IMR-90 (cell line): ENCODE data around the gene KLHDC10. TPM values are rescaled to one million over a fixed set of nuclear protein-coding genes. Genes with fewer than 3 reads are reported as not detected.

Experiments used
- ATAC-seq: fragments of 200-7000 bp; cut with Tn5 transposase; 2 replicates; pipeline ENCODE4 v1.9.1; 2020; ENCODE audit warnings: low read depth, mild to moderate bottlenecking, moderate library complexity
- BruUV-seq: library from RNA; stranded (reverse); fragments of 400-500 nt; replicated peaks from 2 replicates; lab custom pipeline; 2021; lab: Mats Ljungman, UMichigan
- CTCF ChIA-PET: fragments of 300-600 bp; formaldehyde crosslinking; extraction: SDS; loops from one replicate; lab custom pipeline; 2021; ENCODE audit warnings: antibody characterized with exemption; lab: Yijun Ruan, JAX
- POLR2A ChIA-PET: fragments of 300-600 bp; sonication (Branson Sonifier 250); formaldehyde crosslinking; loops from one replicate; lab custom pipeline; 2022; ENCODE audit warnings: antibody characterized with exemption; ENCODE audit not compliant: unreplicated experiment; lab: Charles Lee
- DNase-seq: peaks from one replicate; pipeline ENCODE4 v3.0.0; 2013
- H2AFZ ChIP-seq: replicated peaks from 2 replicates; pipeline ENCODE3; 2013; ENCODE audit warnings: low read length, mild to moderate bottlenecking; ENCODE audit not compliant: poor library complexity
- H2AK5ac ChIP-seq: 2 replicates; pipeline ENCODE4 v1.6.1; 2013; ENCODE audit warnings: low read depth, low read length, inconsistent platforms
- H2AK9ac ChIP-seq: replicated peaks from 2 replicates; pipeline ENCODE3; 2013; ENCODE audit warnings: mild to moderate bottlenecking, low read depth, low read length, moderate library complexity; ENCODE audit not compliant: poor library complexity
- H2BK120ac ChIP-seq: 2 replicates; pipeline ENCODE4 v1.6.1; 2013; ENCODE audit warnings: low read depth, low read length, inconsistent platforms
- H2BK15ac ChIP-seq: 3 replicates; pipeline ENCODE4 v1.6.1; 2013; ENCODE audit warnings: low read depth, low read length, inconsistent platforms
- H2BK20ac ChIP-seq: 2 replicates; pipeline ENCODE4 v1.6.1; 2013; ENCODE audit warnings: low read depth, mild to moderate bottlenecking, inconsistent platforms, low read length, moderate library complexity
- H2BK5ac ChIP-seq: 2 replicates; pipeline ENCODE4 v1.6.1; 2013; ENCODE audit warnings: mild to moderate bottlenecking, low read depth, low read length, inconsistent platforms; ENCODE audit not compliant: poor library complexity, severe bottlenecking
- H3K14ac ChIP-seq: replicated peaks from 2 replicates; pipeline ENCODE4 v1.6.1; 2013; ENCODE audit warnings: low read depth, low read length, inconsistent platforms
- H3K18ac ChIP-seq: 2 replicates; pipeline ENCODE4 v1.6.1; 2013; ENCODE audit warnings: low read depth, low read length, control low read depth
- H3K23ac ChIP-seq: 2 replicates; pipeline ENCODE4 v1.6.1; 2013; ENCODE audit warnings: low read depth, low read length, inconsistent platforms
- H3K27ac ChIP-seq: 2 replicates; pipeline ENCODE4 v1.5.1; 2013; ENCODE audit warnings: mild to moderate bottlenecking, control low read depth, low read length; ENCODE audit not compliant: insufficient read depth
- H3K27me3 ChIP-seq: 2 replicates; pipeline ENCODE4 v1.6.1; 2013; ENCODE audit warnings: low read length; ENCODE audit not compliant: control insufficient read depth, insufficient read depth
- H3K36me3 ChIP-seq: 2 replicates; pipeline ENCODE4 v1.6.1; 2013; ENCODE audit warnings: low read length, mixed read lengths; ENCODE audit not compliant: control insufficient read depth, insufficient read depth
- H3K4ac ChIP-seq: 2 replicates; pipeline ENCODE4 v1.6.1; 2013; ENCODE audit warnings: low read depth, low read length, inconsistent platforms
- H3K4me1 ChIP-seq: 2 replicates; pipeline ENCODE4 v1.6.1; 2013; ENCODE audit warnings: low read length, mixed read lengths; ENCODE audit not compliant: control insufficient read depth, insufficient read depth
- H3K4me2 ChIP-seq: 2 replicates; pipeline ENCODE4 v1.6.1; 2013; ENCODE audit warnings: low read depth, mild to moderate bottlenecking, control low read depth, low read length, moderate library complexity
- H3K4me3 ChIP-seq: 2 replicates; pipeline ENCODE4 v1.5.1; 2013; ENCODE audit warnings: low read depth, mild to moderate bottlenecking, control low read depth, low read length, moderate library complexity; ENCODE audit not compliant: insufficient read depth
- H3K56ac ChIP-seq: 2 replicates; pipeline ENCODE4 v1.6.1; 2013; ENCODE audit warnings: low read length, inconsistent platforms; ENCODE audit not compliant: insufficient read depth; ENCODE audit errors: extremely low read depth
- H3K79me1 ChIP-seq, 2 experiments: 2 replicates each; pipeline ENCODE4 v1.6.1; 2013; ENCODE audit warnings: low read length in 2 of 2, inconsistent platforms in 1 of 2, low read depth in 1 of 2
- H3K9ac ChIP-seq: 2 replicates; pipeline ENCODE4 v1.6.1; 2013; ENCODE audit warnings: low read depth, low read length, control low read depth
- H3K9me1 ChIP-seq: 2 replicates; pipeline ENCODE4 v1.6.1; 2013; ENCODE audit warnings: low read length, inconsistent platforms; ENCODE audit not compliant: insufficient read depth
- H3K9me3 ChIP-seq: 2 replicates; pipeline ENCODE4 v1.6.1; 2013; ENCODE audit warnings: low read length; ENCODE audit not compliant: control insufficient read depth, insufficient read depth
- H4K20me1 ChIP-seq: 2 replicates; pipeline ENCODE4 v1.6.1; 2013; ENCODE audit warnings: low read length, inconsistent platforms; ENCODE audit not compliant: insufficient read depth
- H4K5ac ChIP-seq: 2 replicates; pipeline ENCODE4 v1.6.1; 2013; ENCODE audit warnings: mild to moderate bottlenecking, low read depth, low read length, control low read depth
- H4K8ac ChIP-seq, 2 experiments: 2 replicates each; pipeline ENCODE4 v1.6.1; 2013; ENCODE audit warnings: low read depth in 2 of 2, low read length in 2 of 2, control low read depth in 1 of 2, inconsistent platforms in 1 of 2
- H4K91ac ChIP-seq: 2 replicates; pipeline ENCODE4 v1.6.1; 2013; ENCODE audit warnings: low read depth, low read length, inconsistent platforms; ENCODE audit not compliant: insufficient read depth
- BHLHE40 ChIP-seq: fragments of 150-350 bp; IDR thresholded peaks from 2 replicates; pipeline ENCODE4 v1.6.1; 2016; ENCODE audit warnings: mild to moderate bottlenecking, low read depth, low read length
- CHD1 ChIP-seq: IDR thresholded peaks from 2 replicates; pipeline ENCODE4 v1.6.1; 2012; ENCODE audit warnings: low read depth, low read length, improper control_type of control experiment
- CTCF ChIP-seq: conservative IDR thresholded peaks from 2 replicates; pipeline ENCODE4 v1.5.1; 2012; ENCODE audit warnings: mild to moderate bottlenecking, low read depth, low read length, improper control_type of control experiment
- ELK1 ChIP-seq: fragments of 150-350 bp; IDR thresholded peaks from 2 replicates; pipeline ENCODE4 v1.6.1; 2016; ENCODE audit warnings: low read depth, mild to moderate bottlenecking, low read length, moderate library complexity, borderline replicate concordance
- FOS ChIP-seq: fragments of 150-350 bp; IDR thresholded peaks from 2 replicates; pipeline ENCODE4 v1.6.1; 2016; ENCODE audit warnings: low read depth, low read length
- MAFK ChIP-seq: IDR thresholded peaks from 2 replicates; pipeline ENCODE4 v1.6.1; 2012; ENCODE audit warnings: low read depth, low read length, improper control_type of control experiment
- MAZ ChIP-seq: IDR thresholded peaks from 2 replicates; pipeline ENCODE4 v1.6.1; 2012; ENCODE audit warnings: low read depth, mild to moderate bottlenecking, low read length, improper control_type of control experiment, moderate library complexity, borderline replicate concordance
- POLR2A ChIP-seq: IDR thresholded peaks from 2 replicates; pipeline ENCODE4 v1.6.1; 2012; ENCODE audit warnings: mild to moderate bottlenecking, low read depth, low read length
- RAD21 ChIP-seq: IDR thresholded peaks from 2 replicates; pipeline ENCODE4 v1.6.1; 2012; ENCODE audit warnings: low read length, improper control_type of control experiment
- RFX5 ChIP-seq: IDR thresholded peaks from 2 replicates; pipeline ENCODE4 v1.8.0; 2012; ENCODE audit warnings: low read depth, mild to moderate bottlenecking, low read length, moderate library complexity
- USF2 ChIP-seq: fragments of 150-350 bp; IDR thresholded peaks from 2 replicates; pipeline ENCODE4 v1.6.1; 2017; ENCODE audit warnings: mild to moderate bottlenecking, antibody characterized with exemption, low read length, low read depth
- WGBS, 2 experiments: methylation state at CpG; one replicate each; pipeline versions ENCODE4 v1.1.5 to v1.1.7; 2013; ENCODE audit warnings: missing lambda C conversion rate in 2 of 2; ENCODE audit not compliant: insufficient read length in 1 of 2; ENCODE audit errors: extremely low coverage in 2 of 2; 5-methylcytosine and 5-hydroxymethylcytosine counted together
- dilution Hi-C: fragments of 300-500 bp; cut with HindIII; formaldehyde crosslinking; loops from one replicate; pipeline ENCODE4 v1.14.3; 2018; ENCODE audit warnings: low sequenced_read_pairs; ENCODE audit not compliant: unreplicated experiment
- in situ Hi-C: fragments of 300-500 bp; cut with MboI; formaldehyde crosslinking; loops from 3 replicates; pipeline ENCODE4 v1.14.3; 2019; ENCODE audit warnings: low sequenced_read_pairs, inconsistent platforms, mixed read lengths
- intact Hi-C: fragments of 100-400 bp; cut with micrococcal nuclease; formaldehyde crosslinking; loops from 2 replicates; pipeline ENCODE4 v1.10.0; 2022
- polyA plus RNA-seq, 3 experiments: library from polyadenylated mRNA; depleted of rRNA; stranded (reverse); fragments of >200 nt; gene quantifications; 2 replicates each; pipeline ENCODE4 v1.2.3, GENCODE V29; 2012; ENCODE audit warnings: low replicate concordance in 1 of 3
- total RNA-seq: library from RNA; depleted of rRNA; stranded (reverse); fragments of >200 nt; gene quantifications from 2 replicates; pipeline ENCODE4 v1.2.3, GENCODE V29; 2012

The KLHDC10 gene
- total and polyA plus RNA-seq, 2 of the 4 experiments (the other 2 are of a cell fraction), result 12.4 to 27.1 TPM

GRCh38 chr7:130136579-130137167, 66.3 kb downstream of the KLHDC10 start:
- no peak for ATAC-seq
- Histone ChIP-seq H2AK9ac (no peak overlapping the region), H3K4me3 (no peak overlapping the region)

More at GRCh38 chr7:130136579-130137167, 66.3 kb downstream of the KLHDC10 start:
- ChIA-PET CTCF (no interaction called here), POLR2A (no interaction called here)
- no peak overlapping the region for H3K9ac ChIP-seq
- H3K56ac ChIP-seq, result no peak overlapping the region
- H4K91ac ChIP-seq, result no peak overlapping the region
- no peak overlapping the region for H3K18ac ChIP-seq
- H3K27ac ChIP-seq, result no peak overlapping the region
- peaks cover 7% of the 10 kb centered on the region; the same call in 1 of the 2 replicates for H3K9me1 ChIP-seq
- no peak for DNase-seq
- peaks cover 11% of the 10 kb centered on the region for H3K4me1 ChIP-seq
- H2BK15ac ChIP-seq, result no peak overlapping the region
- no peak overlapping the region for H3K14ac ChIP-seq
- no peak overlapping the region for H2AK5ac ChIP-seq
- intact Hi-C loops (no loop called here), in situ Hi-C loops (no loop called here), dilution Hi-C loops (no loop called here)
- peaks cover 3% of the 10 kb centered on the region in 2 experiments; a peak in 1 of 4 replicates for H3K79me1 ChIP-seq
- no peak overlapping the region for H4K5ac ChIP-seq
- WGBS, 2 experiments, result no CpG with 5 or more reads among the region's 1 CpG
- H4K8ac ChIP-seq, result no peak overlapping the region
- no peaks in the 10 kb centered on the region for H3K27me3 ChIP-seq
- no peak overlapping the region for H3K23ac ChIP-seq
- H2AFZ ChIP-seq, result no peak overlapping the region
- H3K36me3 ChIP-seq, result peaks cover 19% of the 10 kb centered on the region
- no peaks in the 10 kb centered on the region for H4K20me1 ChIP-seq
- no peak overlapping the region for H3K4me2 ChIP-seq
- no peak overlapping the region for H3K4ac ChIP-seq
- no peak for TF ChIP-seq CHD1
- no peak for TF ChIP-seq POLR2A
- no peak for TF ChIP-seq ELK1
- no peak for TF ChIP-seq RFX5
- no peak for TF ChIP-seq BHLHE40
- TF ChIP-seq CTCF, result no peak
- TF ChIP-seq RAD21, result no peak
- TF ChIP-seq USF2, result no peak
- no peak for TF ChIP-seq MAZ
- no peak for TF ChIP-seq FOS
- TF ChIP-seq MAFK, result no peak
- no peak overlapping the region for H2BK20ac ChIP-seq
- no peaks in the 10 kb centered on the region for H3K9me3 ChIP-seq
- no peak overlapping the region for H2BK120ac ChIP-seq
- BruUV-seq, result no TSS peak
- no peak overlapping the region for H2BK5ac ChIP-seq
